ENCODE measurements around the gene GNPNAT1. TPM values are rescaled to one million over a fixed set of nuclear protein-coding genes. Genes with fewer than 3 reads are reported as not detected.

GNPNAT1 gene
- total RNA-seq, 1 experiment from 2014 or later: 44.5 TPM

DNA sequence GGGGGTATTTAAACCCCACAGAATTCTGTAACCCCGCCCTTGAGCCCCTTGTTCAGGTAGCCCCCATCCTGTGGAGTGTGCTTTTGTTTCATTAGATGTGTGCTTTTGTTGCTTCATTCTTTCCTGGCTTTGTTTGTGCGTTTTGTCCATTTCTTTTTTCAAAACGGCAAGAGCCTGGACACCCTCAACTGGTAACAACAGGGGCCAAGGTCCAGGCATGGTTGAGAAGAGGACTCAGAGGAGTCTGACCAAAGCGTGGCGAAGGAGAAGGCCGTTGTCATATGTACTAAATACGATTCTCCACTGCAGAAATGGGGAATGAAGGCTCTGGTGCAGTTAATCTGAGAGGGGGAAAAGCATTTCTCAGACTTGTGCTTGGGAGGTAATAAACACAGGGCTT is 46.0 kb upstream of the GNPNAT1 start:
- H3K27me3 ChIP-seq (ENCODE audit: low read length): no peaks in the 10 kb centered on the region
- no peaks in the 10 kb centered on the region for H4K20me1 ChIP-seq (ENCODE audit: low read length)
- ATAC-seq: no peak
- no peak for DNase-seq
- intact Hi-C loops (cut with micrococcal nuclease): loop anchor here (5.0 kb wide), 1 partner anchor 670 kb away; no protein-coding TSS in a partner anchor
- ChIA-PET CTCF (no interaction called here), POLR2A (ENCODE audit: unreplicated experiment) (no interaction called here)
- TF ChIP-seq, protein P1, sequence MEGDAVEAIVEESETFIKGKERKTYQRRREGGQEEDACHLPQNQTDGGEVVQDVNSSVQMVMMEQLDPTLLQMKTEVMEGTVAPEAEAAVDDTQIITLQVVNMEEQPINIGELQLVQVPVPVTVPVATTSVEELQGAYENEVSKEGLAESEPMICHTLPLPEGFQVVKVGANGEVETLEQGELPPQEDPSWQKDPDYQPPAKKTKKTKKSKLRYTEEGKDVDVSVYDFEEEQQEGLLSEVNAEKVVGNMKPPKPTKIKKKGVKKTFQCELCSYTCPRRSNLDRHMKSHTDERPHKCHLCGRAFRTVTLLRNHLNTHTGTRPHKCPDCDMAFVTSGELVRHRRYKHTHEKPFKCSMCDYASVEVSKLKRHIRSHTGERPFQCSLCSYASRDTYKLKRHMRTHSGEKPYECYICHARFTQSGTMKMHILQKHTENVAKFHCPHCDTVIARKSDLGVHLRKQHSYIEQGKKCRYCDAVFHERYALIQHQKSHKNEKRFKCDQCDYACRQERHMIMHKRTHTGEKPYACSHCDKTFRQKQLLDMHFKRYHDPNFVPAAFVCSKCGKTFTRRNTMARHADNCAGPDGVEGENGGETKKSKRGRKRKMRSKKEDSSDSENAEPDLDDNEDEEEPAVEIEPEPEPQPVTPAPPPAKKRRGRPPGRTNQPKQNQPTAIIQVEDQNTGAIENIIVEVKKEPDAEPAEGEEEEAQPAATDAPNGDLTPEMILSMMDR (conservative IDR thresholded peaks at IDR 0.05; ENCODE audit: low read depth, low read length): no peak
- TF ChIP-seq EZH2phosphoT487 (IDR thresholded peaks at IDR 0.05; ENCODE audit: borderline replicate concordance, low read length) (no peak), EZH2 (IDR thresholded peaks at IDR 0.05; ENCODE audit: low read length, unreplicated experiment) (no peak)
- peaks cover 35% of the 10 kb centered on the region for H3K4me1 ChIP-seq (ENCODE audit: insufficient read depth, low read length)
- no peaks in the 10 kb centered on the region for H3K79me2 ChIP-seq (ENCODE audit: low read length)
- H3K36me3 ChIP-seq (ENCODE audit: low read depth, low read length): no peaks in the 10 kb centered on the region
- no peak overlapping the region for H3K27ac ChIP-seq (ENCODE audit: low read length)
- no peak overlapping the region for H3K4me3 ChIP-seq (ENCODE audit: low read length)
- H3F3A ChIP-seq (ENCODE audit: low read length, unreplicated experiment): no peaks in the 10 kb centered on the region
- no TSS peak for BruUV-seq (replicated peaks)
- H3K9me3 ChIP-seq (ENCODE audit: low read length): no peaks in the 10 kb centered on the region
- no peak overlapping the region for H2AFZ ChIP-seq (ENCODE audit: low read length)
- H3K9me2 ChIP-seq (replicated peaks; ENCODE audit: low read length): no peaks in the 10 kb centered on the region
- H3K9ac ChIP-seq (ENCODE audit: low read length): no peak overlapping the region
- H3K4me2 ChIP-seq (ENCODE audit: low read length): no peak overlapping the region

DNA sequence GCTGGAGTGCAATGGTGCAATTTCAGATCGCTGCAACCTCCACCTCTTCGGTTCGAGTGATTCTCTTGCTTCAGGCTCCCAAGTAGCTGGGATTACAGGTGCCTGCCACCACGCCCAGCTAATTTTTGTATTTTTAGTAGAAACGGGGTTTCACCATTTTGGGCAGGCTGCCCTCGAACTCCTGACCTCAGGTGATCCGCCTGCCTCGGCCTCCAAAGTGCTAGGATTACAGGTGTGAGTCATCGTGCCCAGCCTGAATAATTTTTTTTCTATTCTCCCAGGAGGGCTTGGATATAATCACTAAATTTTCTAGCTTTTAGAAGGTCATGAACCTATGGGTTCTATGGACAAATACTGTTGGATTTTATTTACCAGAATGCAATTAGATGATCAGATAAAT is 44.7 kb upstream of the GNPNAT1 start:
- H3K9ac ChIP-seq (ENCODE audit: low read length): no peak overlapping the region
- ChIA-PET POLR2A (ENCODE audit: unreplicated experiment) (no interaction called here), CTCF (no interaction called here)
- H4K20me1 ChIP-seq (ENCODE audit: low read length): no peaks in the 10 kb centered on the region
- ATAC-seq (no peak), DNase-seq (no peak)
- TF ChIP-seq, protein P1 (conservative IDR thresholded peaks at IDR 0.05; ENCODE audit: low read depth, low read length): no peak
- TF ChIP-seq EZH2phosphoT487 (IDR thresholded peaks at IDR 0.05; ENCODE audit: borderline replicate concordance, low read length) (no peak), EZH2 (IDR thresholded peaks at IDR 0.05; ENCODE audit: low read length, unreplicated experiment) (no peak)
- no peak overlapping the region for H3K27ac ChIP-seq (ENCODE audit: low read length)
- no peak overlapping the region for H3K4me3 ChIP-seq (ENCODE audit: low read length)
- no peaks in the 10 kb centered on the region for H3K36me3 ChIP-seq (ENCODE audit: low read depth, low read length)
- H3K79me2 ChIP-seq (ENCODE audit: low read length): no peaks in the 10 kb centered on the region
- H3K9me2 ChIP-seq (replicated peaks; ENCODE audit: low read length): no peaks in the 10 kb centered on the region
- H3K4me1 ChIP-seq (ENCODE audit: insufficient read depth, low read length): peaks cover 30% of the 10 kb centered on the region
- H3F3A ChIP-seq (ENCODE audit: low read length, unreplicated experiment): no peaks in the 10 kb centered on the region
- no peaks in the 10 kb centered on the region for H3K27me3 ChIP-seq (ENCODE audit: low read length)
- H3K4me2 ChIP-seq (ENCODE audit: low read length): no peak overlapping the region
- intact Hi-C loops (cut with micrococcal nuclease): loop anchor here (5.0 kb wide), 1 partner anchor 671 kb away; no protein-coding TSS in a partner anchor
- BruUV-seq (replicated peaks): no TSS peak
- H3K9me3 ChIP-seq (ENCODE audit: low read length): no peaks in the 10 kb centered on the region
- H2AFZ ChIP-seq (ENCODE audit: low read length): no peak overlapping the region

DNA sequence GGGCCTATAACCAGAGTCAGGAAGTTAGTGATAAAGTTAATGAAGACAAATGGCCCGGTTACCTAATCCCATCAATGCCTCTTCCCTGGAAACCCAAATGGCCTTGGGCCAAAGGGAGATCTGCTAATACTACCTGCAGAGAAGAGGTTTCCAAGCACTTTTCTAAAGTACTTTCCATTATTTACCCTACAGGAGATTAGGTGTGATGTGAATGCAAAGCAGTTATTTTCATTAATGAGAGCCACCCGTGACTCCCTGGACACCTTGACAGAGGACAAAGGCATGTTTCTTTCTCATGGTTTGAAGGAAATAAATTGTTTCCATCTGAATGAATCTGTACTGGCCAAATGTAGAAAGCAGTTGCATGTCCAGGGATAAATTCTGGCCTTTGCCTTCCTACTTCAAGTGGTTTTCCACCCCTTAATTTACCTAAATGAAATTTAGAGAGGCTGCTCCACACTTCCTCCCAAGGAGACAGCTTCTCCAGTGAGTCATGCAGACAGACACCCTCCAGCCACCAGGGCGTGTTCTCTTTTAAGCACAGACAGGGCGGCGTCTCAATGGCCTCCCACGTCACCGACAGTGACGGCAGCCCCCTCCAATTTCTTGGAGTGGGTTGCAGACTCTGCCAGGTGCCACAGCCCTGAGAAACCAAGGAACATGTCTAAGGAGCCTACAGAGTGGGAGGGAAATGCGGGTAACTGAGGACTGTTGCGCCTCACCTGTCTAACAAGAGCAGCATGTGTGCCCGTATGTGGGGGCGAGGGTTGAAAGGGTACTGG is 43.9 kb upstream of the GNPNAT1 start:
- Histone ChIP-seq H4K20me1 (ENCODE audit: low read length) (no peaks in the 10 kb centered on the region), H3K79me2 (ENCODE audit: low read length) (no peaks in the 10 kb centered on the region), H3K27me3 (ENCODE audit: low read length) (no peaks in the 10 kb centered on the region), H2AFZ (ENCODE audit: low read length) (peak overlapping the region; percentile 81), H3K36me3 (ENCODE audit: low read depth, low read length) (no peaks in the 10 kb centered on the region), H3K9me3 (ENCODE audit: low read length) (no peaks in the 10 kb centered on the region), H3K9ac (ENCODE audit: low read length) (no peak overlapping the region), H3K27ac (ENCODE audit: low read length) (peak overlapping the region; percentile 33), H3K4me2 (ENCODE audit: low read length) (peak overlapping the region; percentile 64), H3K9me2 (replicated peaks; ENCODE audit: low read length) (no peaks in the 10 kb centered on the region), H3K4me3 (ENCODE audit: low read length) (no peak overlapping the region), H3K4me1 (ENCODE audit: insufficient read depth, low read length) (peaks cover 24% of the 10 kb centered on the region), H3F3A (ENCODE audit: low read length, unreplicated experiment) (no peaks in the 10 kb centered on the region)
- ChIA-PET POLR2A (ENCODE audit: unreplicated experiment) (no interaction called here), CTCF (interaction anchor here (0.7 kb wide), 1 partner anchor 12 kb away, joined by 5 read pairs; no protein-coding TSS in a partner anchor)
- intact Hi-C loops (cut with micrococcal nuclease): loop anchor here (5.0 kb wide), 1 partner anchor 672 kb away; no protein-coding TSS in a partner anchor
- no TSS peak for BruUV-seq (replicated peaks)
- no peak for TF ChIP-seq EZH2phosphoT487 (IDR thresholded peaks at IDR 0.05; ENCODE audit: borderline replicate concordance, low read length)
- TF ChIP-seq EZH2 (IDR thresholded peaks at IDR 0.05; ENCODE audit: low read length, unreplicated experiment): no peak
- DNase-seq (peak; percentile 67), ATAC-seq (peak; percentile 93)

Data from PC-3 (cell line).